ENCODE measurements around the gene PCID2. TPM values are rescaled to one million over a fixed set of nuclear protein-coding genes. Genes with fewer than 3 reads are reported as not detected.
"Not testable (repeated sequence)": the region's sequence is repeated elsewhere in the genome, so short reads cannot be mapped to it uniquely, and the experiment has no call there.

PCID2 gene
- polyA plus RNA-seq, 3 donors from 2014 or later: 47.8 to 63.2 (median 60.2) TPM

DNA sequence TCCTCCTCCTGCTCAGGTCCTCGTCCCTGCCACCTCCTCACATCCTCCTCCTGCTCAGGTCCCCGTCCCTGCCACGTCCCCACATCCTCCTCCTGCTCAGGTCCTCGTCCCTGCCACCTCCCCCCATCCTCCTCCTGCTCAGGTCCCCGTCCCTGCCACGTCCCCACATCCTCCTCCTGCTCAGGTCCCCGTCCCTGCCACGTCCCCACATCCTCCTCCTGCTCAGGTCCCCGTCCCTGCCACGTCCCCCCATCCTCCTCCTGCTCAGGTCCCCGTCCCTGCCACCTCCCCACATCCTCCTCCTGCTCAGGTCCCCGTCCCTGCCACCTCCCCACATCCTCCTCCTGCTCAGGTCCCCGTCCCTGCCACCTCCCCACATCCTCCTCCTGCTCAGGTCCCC lies 46.5 kb downstream of the PCID2 start:
- H3K9me3 Mint-ChIP-seq; H3K27ac Mint-ChIP-seq; H3K27me3 Mint-ChIP-seq (ENCODE audit: low read depth in 3 of 3); DNase-seq; H3K4me3 Mint-ChIP-seq; H3K36me3 Mint-ChIP-seq: not testable (repeated sequence)
- H3K4me1 Mint-ChIP-seq: peaks cover 17 to 41% of the 10 kb centered on the region in 2 donors

DNA sequence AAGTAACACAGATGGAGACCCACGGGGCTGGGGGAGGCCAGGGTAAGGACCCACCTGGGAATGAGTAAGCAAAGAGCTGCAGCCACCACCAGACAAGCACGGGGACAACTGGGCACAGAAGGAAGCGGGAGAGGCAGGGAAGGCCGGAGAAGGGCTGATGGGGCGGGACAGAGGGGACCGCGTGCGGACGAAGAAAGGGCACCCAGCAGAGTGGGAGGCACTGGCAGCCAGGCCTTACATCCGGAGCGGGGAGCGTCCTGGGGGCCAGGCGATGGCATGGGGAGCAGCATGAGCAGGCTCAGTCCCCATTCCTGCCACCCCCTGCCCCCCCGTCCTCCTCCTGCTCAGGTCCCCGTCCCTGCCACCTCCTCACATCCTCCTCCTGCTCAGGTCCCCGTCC lies 47.0 kb downstream of the PCID2 start:
- DNase-seq: no peak
- Mint-ChIP-seq H3K4me3 (peak overlapping the region; percentile 55 to 78 (median 63)), H3K9me3 (no peaks in the 10 kb centered on the region), H3K4me1 (peaks cover 14 to 38% of the 10 kb centered on the region in 2 donors), H3K36me3 (no peaks in the 10 kb centered on the region), H3K27me3 (ENCODE audit: low read depth in 3 of 3) (peaks cover 1 to 9% (median 2%) of the 10 kb centered on the region in 3 donors), H3K27ac (peak overlapping the region in 4 of 6 donors; percentile 28 to 80 (median 75))

DNA sequence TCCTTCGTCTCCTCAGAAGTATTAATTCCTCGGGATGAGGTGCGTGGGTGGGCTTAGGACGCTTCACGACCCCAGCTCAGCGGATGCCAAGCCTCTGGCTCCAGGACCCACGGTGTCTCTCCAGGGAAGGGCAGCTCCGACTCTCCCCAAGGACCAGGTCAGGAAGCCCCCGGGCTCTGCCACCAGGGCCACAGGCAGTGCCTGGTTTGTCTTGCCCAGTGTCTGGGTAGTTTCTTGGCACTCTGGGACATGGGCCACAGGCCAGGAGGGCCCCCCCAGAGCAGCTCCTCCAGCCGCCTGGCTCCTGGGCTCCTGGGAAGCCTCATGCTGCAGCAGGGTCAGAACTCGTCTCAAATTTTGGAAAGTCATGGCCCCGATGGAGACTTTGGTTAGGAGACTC lies 47.5 kb downstream of the PCID2 start:
- H3K9me3 Mint-ChIP-seq: no peaks in the 10 kb centered on the region
- peak overlapping the region in 4 of 5 donors; percentile 61 to 78 (median 68) for H3K4me3 Mint-ChIP-seq

DNA sequence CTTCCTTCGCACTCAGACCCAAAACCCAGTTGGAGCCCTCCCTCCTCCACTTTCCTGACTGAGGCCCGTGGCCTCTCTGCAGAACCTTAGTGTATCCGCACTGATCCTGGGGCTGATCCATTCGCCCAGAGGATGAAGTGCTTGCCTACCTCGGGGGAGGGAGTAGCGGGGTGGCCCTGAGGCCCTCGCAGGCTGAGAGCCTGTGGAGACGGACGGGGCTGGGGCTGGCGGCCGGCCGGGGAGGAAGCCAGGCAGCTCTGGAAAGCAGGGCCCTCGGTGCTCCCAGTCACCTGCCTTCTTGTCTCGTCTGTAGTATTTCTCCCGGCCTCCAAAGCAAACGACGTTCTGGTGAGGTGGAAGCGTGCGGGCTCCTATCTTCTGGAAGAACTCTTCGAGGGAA lies 48.8 kb downstream of the PCID2 start:
- Mint-ChIP-seq H3K27ac (peak overlapping the region in 1 of 6 donors; percentile 22), H3K4me3 (peak overlapping the region in 1 of 5 donors; percentile 14), H3K36me3 (no peaks in the 10 kb centered on the region), H3K4me1 (peaks cover 13 to 34% of the 10 kb centered on the region in 2 donors), H3K27me3 (ENCODE audit: low read depth in 3 of 3) (peaks cover 4 to 11% (median 8%) of the 10 kb centered on the region in 3 donors), H3K9me3 (no peaks in the 10 kb centered on the region)
- no peak for DNase-seq

More for the DNA sequence above, 47.5 kb downstream of the PCID2 start:
- DNase-seq: no peak
- H3K4me1 Mint-ChIP-seq: peaks cover 10 to 34% of the 10 kb centered on the region in 2 donors
- H3K27ac Mint-ChIP-seq: peak overlapping the region in 5 of 6 donors; percentile 28 to 80 (median 73)
- H3K36me3 Mint-ChIP-seq: no peaks in the 10 kb centered on the region
- H3K27me3 Mint-ChIP-seq (ENCODE audit: low read depth in 3 of 3): peaks cover 1 to 9% (median 2%) of the 10 kb centered on the region in 3 donors

DNA sequence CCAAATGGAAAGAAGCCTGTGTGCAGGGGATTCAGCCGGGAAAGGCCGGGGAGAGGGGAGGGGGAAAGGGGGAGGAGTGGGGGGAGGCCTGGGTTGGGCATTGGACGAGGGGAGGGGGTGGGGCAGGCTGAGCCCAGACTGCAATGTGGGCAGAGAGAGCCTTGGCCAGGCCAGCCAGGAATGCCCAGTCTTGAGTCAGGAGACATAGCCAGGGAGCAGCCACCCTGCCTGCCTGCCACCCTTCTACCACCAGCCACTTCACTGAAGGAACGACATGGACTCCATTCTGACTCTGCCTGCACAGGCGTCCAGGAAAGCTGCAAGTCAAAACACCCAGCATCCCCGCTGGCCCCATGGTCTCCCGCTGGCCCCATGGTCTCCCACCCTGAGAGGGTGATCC lies 49.5 kb downstream of the PCID2 start:
- no peaks in the 10 kb centered on the region for H3K9me3 Mint-ChIP-seq
- no peak for DNase-seq
- H3K27ac Mint-ChIP-seq: no peak overlapping the region
- no peaks in the 10 kb centered on the region for H3K36me3 Mint-ChIP-seq
- no peak overlapping the region for H3K4me3 Mint-ChIP-seq
- peaks cover 4 to 15% (median 12%) of the 10 kb centered on the region in 3 donors for H3K27me3 Mint-ChIP-seq (ENCODE audit: low read depth in 3 of 3)
- H3K4me1 Mint-ChIP-seq: peaks cover 17 to 33% of the 10 kb centered on the region in 2 donors

DNA sequence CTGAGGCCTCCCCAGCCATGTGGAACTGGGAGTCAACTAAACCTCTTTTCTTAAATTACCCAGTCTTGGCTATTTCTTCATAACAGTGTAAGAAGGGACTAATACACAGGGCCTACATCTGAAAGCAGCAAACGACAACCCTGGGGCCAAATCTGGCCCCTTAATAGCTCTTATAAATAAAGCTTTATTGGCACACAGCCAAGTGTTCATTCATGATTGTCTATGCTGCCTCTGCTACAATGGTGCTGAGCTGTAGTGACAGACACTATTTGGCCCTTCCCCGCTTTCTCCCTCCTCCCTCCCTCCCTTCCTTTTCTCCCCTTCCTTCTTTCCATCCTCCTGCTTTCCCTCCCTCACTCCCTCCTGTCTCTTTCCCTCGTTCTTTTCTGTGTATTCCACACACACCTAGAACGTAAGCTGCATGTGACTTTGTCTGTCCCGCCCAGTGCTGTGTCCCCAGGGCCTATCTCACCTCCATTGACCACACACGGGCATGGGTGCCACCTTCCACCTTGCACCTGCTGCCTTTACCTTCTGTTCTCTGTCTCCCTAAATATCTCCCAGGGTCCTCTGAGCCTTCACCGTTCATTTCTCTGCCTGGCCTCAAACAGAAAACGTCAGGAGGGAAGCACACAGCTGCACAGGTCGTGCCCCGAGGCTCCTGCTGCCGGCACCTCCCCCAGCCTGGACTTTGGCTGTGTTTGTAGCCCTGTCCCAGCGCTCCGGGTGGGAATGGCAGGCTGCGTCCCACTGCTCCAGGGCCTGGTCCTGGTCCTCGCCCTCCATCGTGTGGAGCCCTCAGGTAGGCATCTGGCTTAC lies 50.3 kb downstream of the PCID2 start, which contains the start of gene PROZ:
TSS of gene PROZ (plus strand) at position 720 of the 819 bp plus-strand sequence. CDS start at position 733, 13 bp downstream.
- H3K36me3 Mint-ChIP-seq: no peaks in the 10 kb centered on the region
- peaks cover 21 to 32% of the 10 kb centered on the region in 2 donors for H3K4me1 Mint-ChIP-seq
- DNase-seq: no peak
- H3K9me3 Mint-ChIP-seq: no peaks in the 10 kb centered on the region
- H3K27me3 Mint-ChIP-seq (ENCODE audit: low read depth in 3 of 3): peaks cover 10 to 19% (median 17%) of the 10 kb centered on the region in 3 donors
- peak within 1 kb of the TSS in 1 of 5 donors; percentile 14 for H3K4me3 Mint-ChIP-seq
- H3K27ac Mint-ChIP-seq: peak within 1 kb of the TSS in 3 of 6 donors; percentile 6 to 73 (median 14)

DNA sequence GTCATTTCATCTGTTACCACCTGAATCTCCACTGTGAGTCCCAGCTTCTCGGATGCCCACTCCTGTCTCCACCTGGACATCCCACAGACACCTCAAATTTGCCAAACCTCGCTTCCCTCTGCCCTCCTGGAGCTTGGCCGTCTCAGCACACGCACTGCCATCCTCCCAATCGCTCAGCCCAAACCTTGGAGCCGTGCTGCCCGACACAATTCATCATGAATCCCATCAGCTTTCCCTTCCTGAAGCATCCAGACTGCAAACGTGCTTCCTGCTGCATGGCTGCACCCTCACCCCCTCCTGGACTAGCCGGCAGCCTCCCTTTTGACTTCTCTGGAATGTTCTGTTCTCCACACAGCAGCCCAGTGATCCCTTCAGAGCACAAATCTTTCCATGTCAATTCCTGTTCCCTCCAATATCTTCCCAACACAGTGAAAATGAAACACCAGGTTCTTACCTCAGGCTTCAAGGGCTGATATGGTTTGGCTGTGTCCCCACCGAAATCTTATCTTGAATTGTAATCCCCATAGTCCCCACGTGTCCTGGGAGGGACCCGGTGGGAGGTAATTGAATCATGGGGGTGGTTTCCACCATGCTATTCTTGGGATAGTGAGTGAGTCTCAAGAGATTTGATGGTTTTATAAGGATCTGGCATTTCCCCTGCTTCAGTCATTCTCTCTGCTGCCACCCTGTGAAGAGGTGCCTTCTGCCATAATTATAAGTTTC lies 51.1 kb downstream of the PCID2 start:
- no peak overlapping the region for H3K4me3 Mint-ChIP-seq
- no peaks in the 10 kb centered on the region for H3K36me3 Mint-ChIP-seq
- no peak for DNase-seq
- peaks cover 16 to 26% (median 21%) of the 10 kb centered on the region in 3 donors for H3K27me3 Mint-ChIP-seq (ENCODE audit: low read depth in 3 of 3)
- H3K9me3 Mint-ChIP-seq: no peaks in the 10 kb centered on the region
- peak overlapping the region in 3 of 6 donors; percentile 6 to 73 (median 14) for H3K27ac Mint-ChIP-seq
- peaks cover 27 to 34% of the 10 kb centered on the region in 2 donors for H3K4me1 Mint-ChIP-seq

DNA sequence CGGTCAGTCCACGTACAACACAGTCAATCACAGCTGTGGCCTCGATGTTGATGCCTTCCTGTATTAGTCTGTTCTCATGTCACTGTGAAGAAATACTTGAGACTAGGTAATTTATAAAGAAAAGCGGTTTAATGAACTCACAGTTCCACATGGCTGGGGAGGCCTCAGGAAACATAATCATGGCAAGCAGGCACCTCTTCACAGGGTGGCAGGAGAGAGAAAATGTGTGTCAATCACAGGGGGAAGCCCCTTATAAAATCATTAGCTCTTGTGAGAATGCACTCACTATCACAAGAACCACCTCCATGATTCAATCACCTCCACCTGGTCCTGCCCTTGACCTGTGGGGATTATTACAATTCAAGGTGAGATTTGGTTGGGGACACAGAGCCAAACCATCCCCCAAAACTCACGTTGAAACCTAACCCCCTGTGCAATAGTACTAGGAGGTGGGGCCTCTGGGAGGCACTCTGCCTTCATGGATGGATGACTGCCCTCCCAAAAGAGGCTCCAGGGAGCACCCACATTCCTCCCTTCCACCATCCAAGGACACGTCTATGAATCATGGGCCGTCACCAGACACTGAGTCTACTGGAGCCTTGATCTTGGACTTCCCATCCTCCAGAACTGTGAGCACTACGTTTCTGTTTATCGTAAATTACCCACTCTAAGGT lies 52.4 kb downstream of the PCID2 start:
- Mint-ChIP-seq H3K9me3 (no peaks in the 10 kb centered on the region), H3K4me3 (no peak overlapping the region), H3K27ac (peak overlapping the region in 3 of 6 donors; percentile 19 to 75 (median 62)), H3K4me1 (peaks cover 27 to 36% of the 10 kb centered on the region in 2 donors), H3K27me3 (ENCODE audit: low read depth in 3 of 3) (peaks cover 18 to 27% (median 24%) of the 10 kb centered on the region in 3 donors), H3K36me3 (no peaks in the 10 kb centered on the region)
- DNase-seq: no peak

DNA sequence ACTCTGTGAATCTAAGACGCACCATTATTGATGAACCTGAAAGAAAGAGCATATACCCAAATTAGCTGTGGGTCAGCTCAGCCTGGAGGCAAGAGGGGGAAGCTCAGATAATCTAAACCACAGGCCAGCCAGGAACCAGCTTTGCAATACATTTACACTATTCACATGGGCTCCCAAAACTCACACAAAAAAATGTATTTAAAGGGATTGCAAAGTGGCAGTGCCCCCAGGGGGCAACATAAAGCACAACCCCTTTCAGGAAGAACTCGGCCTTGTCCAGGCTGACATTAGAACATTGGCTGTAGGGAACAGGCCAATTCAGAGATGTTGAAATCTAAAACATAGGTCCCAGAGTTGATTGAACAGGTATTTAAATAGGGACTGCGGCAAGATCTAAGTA lies 53.3 kb downstream of the PCID2 start:
- peak overlapping the region; percentile 75 to 96 (median 86) for H3K27ac Mint-ChIP-seq
- peaks cover 18 to 29% (median 24%) of the 10 kb centered on the region in 3 donors for H3K27me3 Mint-ChIP-seq (ENCODE audit: low read depth in 3 of 3)
- H3K4me3 Mint-ChIP-seq: peak overlapping the region; percentile 48 to 73 (median 66)
- peaks cover 25 to 33% of the 10 kb centered on the region in 2 donors for H3K4me1 Mint-ChIP-seq
- H3K9me3 Mint-ChIP-seq: no peaks in the 10 kb centered on the region
- no peak for DNase-seq
- H3K36me3 Mint-ChIP-seq: no peaks in the 10 kb centered on the region

DNA sequence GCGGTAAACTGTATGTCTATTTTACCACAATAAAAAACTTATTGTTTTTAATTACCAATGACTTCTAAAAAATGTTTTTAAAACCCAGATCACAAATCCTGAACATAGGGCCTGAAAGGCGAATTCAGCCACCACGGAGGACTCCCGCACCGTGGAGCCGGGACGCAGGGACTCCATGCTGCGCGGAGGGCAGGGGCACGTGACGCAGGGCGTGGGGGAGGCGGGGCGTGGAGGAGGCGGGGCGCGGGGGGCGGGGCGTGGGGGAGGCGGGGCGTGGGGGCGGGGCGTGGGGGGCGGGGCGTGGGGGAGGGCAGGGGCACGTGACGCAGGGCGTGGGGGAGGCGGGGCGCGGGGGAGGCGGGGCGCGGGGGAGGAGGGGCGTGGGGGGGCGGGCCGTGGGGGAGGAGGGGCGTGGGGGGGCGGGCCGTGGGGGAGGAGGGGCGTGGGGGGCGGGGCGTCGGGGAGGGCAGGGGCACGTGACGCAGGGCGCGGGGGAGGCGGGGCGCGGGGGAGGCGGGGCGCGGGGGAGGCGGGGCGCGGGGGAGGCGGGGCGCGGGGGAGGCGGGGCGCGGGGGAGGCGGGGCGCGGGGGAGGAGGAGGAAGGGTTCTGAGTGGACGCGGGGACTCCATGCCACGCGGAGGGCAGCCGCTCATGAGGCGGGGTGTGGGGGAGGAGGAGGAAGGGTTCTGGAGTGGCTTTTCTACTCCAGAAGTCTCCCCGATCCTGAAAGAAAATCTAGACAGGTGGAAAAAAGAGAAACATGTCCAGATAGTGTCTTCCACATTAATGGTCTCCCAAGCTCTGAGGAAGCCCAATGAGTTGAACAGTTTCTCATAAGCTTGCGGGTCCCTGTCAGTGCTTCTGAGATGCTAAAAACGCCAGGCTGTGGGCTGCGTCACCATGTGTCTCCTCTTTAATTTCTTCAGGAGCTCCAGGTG lies 54.4 kb downstream of the PCID2 start:
- Mint-ChIP-seq H3K27me3 (ENCODE audit: low read depth in 3 of 3) (peaks cover 18 to 29% (median 24%) of the 10 kb centered on the region in 3 donors), H3K4me1 (peaks cover 25 to 30% of the 10 kb centered on the region in 2 donors), H3K4me3 (peak overlapping the region; percentile 85 to 94 (median 85)), H3K36me3 (no peaks in the 10 kb centered on the region), H3K9me3 (no peaks in the 10 kb centered on the region), H3K27ac (peak overlapping the region; percentile 79 to 96 (median 88))
- peak; percentile 70 to 73 (median 71) for DNase-seq

DNA sequence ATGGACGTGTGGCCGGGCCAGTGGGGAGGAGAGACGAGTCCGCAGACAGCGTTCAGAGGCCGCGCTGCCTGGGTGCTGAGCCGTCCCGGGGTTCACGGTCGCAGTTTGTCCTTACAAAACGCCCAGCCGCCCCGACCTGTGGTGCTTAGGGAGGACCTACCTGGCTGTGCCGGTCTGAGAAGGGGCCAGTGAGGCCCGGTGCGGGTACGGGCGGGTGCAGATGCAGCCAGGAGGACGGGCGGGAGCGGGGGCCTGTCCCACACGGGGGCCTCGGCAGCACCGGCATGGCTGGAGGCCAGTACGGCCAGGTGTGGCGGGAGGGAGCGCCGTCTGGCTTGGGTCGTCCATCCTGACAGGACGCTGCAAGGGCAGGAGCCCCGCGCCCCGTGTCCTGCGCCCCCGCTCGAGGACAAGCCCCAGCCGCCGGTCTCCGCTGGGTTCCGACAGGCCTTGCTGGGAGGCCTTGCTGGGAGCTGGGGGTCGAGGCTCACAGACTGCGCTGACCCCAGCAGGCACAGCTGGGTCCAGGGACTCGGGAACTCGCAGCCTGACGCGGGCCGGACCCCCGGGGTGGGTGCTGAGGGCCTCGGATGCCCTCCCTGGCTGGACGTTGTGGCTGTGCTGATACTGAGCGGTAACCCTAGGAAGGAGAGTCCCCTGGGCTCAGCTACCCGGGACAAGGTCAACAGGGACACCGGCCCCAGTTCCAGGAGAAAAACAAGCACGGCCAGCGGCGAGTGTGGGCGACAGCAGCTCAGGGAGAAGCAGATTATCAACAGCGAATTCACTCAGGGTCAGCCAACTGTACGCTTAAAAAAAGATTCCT lies 55.3 kb downstream of the PCID2 start:
- peak in 2 of 3 donors; percentile 22 to 30 for DNase-seq
- Mint-ChIP-seq H3K36me3 (no peaks in the 10 kb centered on the region), H3K27ac (peak overlapping the region; percentile 69 to 96 (median 91)), H3K9me3 (no peaks in the 10 kb centered on the region), H3K4me3 (peak overlapping the region; percentile 85 to 94 (median 87)), H3K4me1 (peaks cover 25 to 30% of the 10 kb centered on the region in 2 donors), H3K27me3 (ENCODE audit: low read depth in 3 of 3) (peaks cover 18 to 29% (median 24%) of the 10 kb centered on the region in 3 donors)

DNA sequence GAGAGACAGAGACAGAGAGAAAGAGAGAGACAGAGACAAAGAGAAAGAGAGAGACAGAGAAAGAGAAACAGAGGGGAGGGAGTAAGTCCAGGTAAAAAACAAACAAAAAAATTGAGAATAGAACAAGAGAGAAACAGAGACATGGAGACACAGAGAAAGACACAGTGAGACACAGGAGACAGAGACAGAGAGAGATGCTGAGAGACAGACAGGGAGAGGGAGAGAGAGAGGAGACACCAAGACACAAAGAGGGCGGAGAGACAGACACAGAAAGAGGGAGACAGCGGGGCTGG lies 55.8 kb downstream of the PCID2 start:
- Mint-ChIP-seq H3K27ac (peak overlapping the region; percentile 68 to 96 (median 91)), H3K4me1 (peaks cover 25 to 30% of the 10 kb centered on the region in 2 donors), H3K4me3 (peak overlapping the region; percentile 79 to 94 (median 87)), H3K27me3 (ENCODE audit: low read depth in 3 of 3) (peaks cover 18 to 29% (median 24%) of the 10 kb centered on the region in 3 donors), H3K36me3 (no peaks in the 10 kb centered on the region), H3K9me3 (no peaks in the 10 kb centered on the region)
- DNase-seq: no peak

Measured in immature natural killer cell (primary cell).